CD4-positive, alpha-beta T cell treated with Interleukin-21 for 1 hour (primary cell): ENCODE measurements around the gene FAM234B.

ENCODE experiments used
- DNase-seq: peaks from one replicate; pipeline ENCODE4 v3.0.0-alpha.2; 2020

The FAM234B gene

GRCh38 chr12:13044002-13044905 is at the start of gene FAM234B:
Gene FAM234B, plus strand, starts transcription at chr12:13044381. Its CDS starts 23 bp downstream, at chr12:13044404.
- DNase-seq, result peak; percentile 70

- no peak for DNase-seq
These were observed 49.1 kb upstream of the FAM234B start for GRCh38 chr12:12995088-12995487.

GRCh38 chr12:12996209-12996608 is 48.0 kb upstream of the FAM234B start:
- DNase-seq, result no peak

GRCh38 chr12:12997156-12997555 is 47.0 kb upstream of the FAM234B start:
- no peak for DNase-seq

GRCh38 chr12:12997734-12998133 is 46.4 kb upstream of the FAM234B start:
- no peak for DNase-seq

- no peak for DNase-seq
These were observed 45.9 kb upstream of the FAM234B start for GRCh38 chr12:12998248-12998647.

- no peak for DNase-seq
These were observed 44.8 kb upstream of the FAM234B start for GRCh38 chr12:12999271-12999958.

- DNase-seq, result peak; percentile 95
These were observed 44.1 kb upstream of the FAM234B start, which contains the start of gene HEBP1 for GRCh38 chr12:12999959-13000615. Gene HEBP1, minus strand, starts transcription at chr12:13000265. Its CDS starts 151 bp downstream, at chr12:13000114.

GRCh38 chr12:13000616-13000924 is 43.6 kb upstream of the FAM234B start:
- DNase-seq, result no peak

- DNase-seq, result peak; percentile 45
These were observed 43.0 kb upstream of the FAM234B start for GRCh38 chr12:13000925-13001774.

GRCh38 chr12:13001775-13002040 is 42.5 kb upstream of the FAM234B start:
- DNase-seq, result no peak

GRCh38 chr12:13002301-13003097 is 41.7 kb upstream of the FAM234B start:
- no peak for DNase-seq

GRCh38 chr12:13004361-13004760 is 39.8 kb upstream of the FAM234B start:
- DNase-seq, result no peak

GRCh38 chr12:13004986-13005385 is 39.2 kb upstream of the FAM234B start:
- DNase-seq, result no peak

GRCh38 chr12:13005649-13006048 is 38.5 kb upstream of the FAM234B start:
- DNase-seq, result no peak

- no peak for DNase-seq
These were observed 36.5 kb upstream of the FAM234B start for GRCh38 chr12:13007496-13008233.

- DNase-seq, result no peak
These were observed 35.3 kb upstream of the FAM234B start for GRCh38 chr12:13008741-13009380.

- no peak for DNase-seq
These were observed 33.1 kb upstream of the FAM234B start for GRCh38 chr12:13011098-13011497.

GRCh38 chr12:13022851-13023271 is 21.3 kb upstream of the FAM234B start:
- no peak for DNase-seq

- no peak for DNase-seq
These were observed 20.2 kb upstream of the FAM234B start for GRCh38 chr12:13023811-13024530.
